ENCODE measurements around the gene SDHB. TPM values are rescaled to one million over a fixed set of nuclear protein-coding genes. Genes with fewer than 3 reads are reported as not detected.
"Not testable (repeated sequence)": the region's sequence is repeated elsewhere in the genome, so short reads cannot be mapped to it uniquely, and the experiment has no call there.

The SDHB gene
- total RNA-seq, 2 donors from 2014 or later, result 93.0 to 113 TPM

DNA sequence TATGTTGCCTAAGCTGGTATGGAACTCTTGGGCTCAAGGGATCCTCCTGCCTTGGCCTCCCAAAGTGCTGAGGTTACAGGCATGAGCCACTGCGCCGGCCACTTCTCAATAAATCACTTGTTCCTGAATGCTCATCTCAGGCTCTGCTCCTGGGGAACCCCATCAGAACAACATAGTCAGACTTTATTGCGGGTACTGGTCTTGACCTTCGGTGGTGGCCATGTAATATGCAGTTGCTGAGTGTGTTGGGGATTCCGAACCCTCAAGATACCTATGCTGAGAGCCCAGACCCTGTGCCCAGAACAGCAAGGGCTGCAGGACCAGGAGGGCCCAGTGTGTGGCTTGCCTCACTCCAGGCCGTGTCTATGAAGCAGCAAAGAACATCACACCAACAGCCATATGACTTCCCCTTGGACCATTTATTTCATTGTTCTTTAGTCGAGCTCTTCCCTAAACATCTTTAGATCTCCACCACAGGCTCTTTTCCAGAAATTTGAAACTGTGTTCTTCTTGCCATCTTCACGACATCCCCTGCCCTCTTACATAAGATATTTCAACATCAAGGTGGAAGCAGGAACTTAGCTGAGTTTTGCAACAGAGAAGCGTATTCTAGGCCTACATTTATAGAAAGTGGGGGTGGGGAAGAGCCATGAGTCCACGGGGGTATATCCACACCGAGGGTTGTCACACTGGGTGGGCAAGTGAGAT lies 12.7 kb upstream of the SDHB start:
- WGBS, result 76% methylated on average over 11 of the region's 11 CpGs
- Histone ChIP-seq H3K4me3 (no peak overlapping the region), H3K9me3 (no peaks in the 10 kb centered on the region), H3K36me3 (no peaks in the 10 kb centered on the region), H3K4me1 (replicated peaks) (no peaks in the 10 kb centered on the region), H3K27ac (no peak overlapping the region), H3K27me3 (replicated peaks; ENCODE audit: insufficient read depth) (no peaks in the 10 kb centered on the region)
- intact Hi-C loops (cut with DNase I), result no loop called here
- no peak for DNase-seq (ENCODE audit: low spot score)
- no peak for TF ChIP-seq POLR2AphosphoS5 (IDR thresholded peaks at IDR 0.05)
- no peak for TF ChIP-seq CTCF (IDR thresholded peaks at IDR 0.05)
- no peak for TF ChIP-seq POLR2A (IDR thresholded peaks at IDR 0.05)

DNA sequence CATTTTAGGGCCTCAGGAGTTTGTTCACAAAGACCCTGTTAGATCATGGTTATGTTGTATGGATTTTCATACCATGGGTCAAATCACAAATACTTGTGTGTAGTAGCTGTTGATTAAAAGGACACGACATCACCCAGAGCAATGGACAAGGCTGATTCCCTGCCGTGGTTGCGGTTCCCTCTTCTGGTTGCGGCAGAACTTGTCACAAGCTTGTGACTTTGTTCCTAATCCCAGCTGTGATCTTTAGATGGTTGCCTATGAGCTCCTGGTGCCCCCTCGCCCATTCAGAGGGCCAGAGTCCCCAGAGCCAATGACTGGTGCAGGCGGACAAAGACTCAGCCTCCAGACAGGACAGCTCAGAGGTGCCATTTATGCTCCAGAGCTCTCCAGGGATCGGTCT lies 11.8 kb upstream of the SDHB start:
- Histone ChIP-seq H3K27me3 (replicated peaks; ENCODE audit: insufficient read depth) (no peaks in the 10 kb centered on the region), H3K4me1 (replicated peaks) (no peaks in the 10 kb centered on the region), H3K4me3 (no peak overlapping the region), H3K27ac (no peak overlapping the region), H3K9me3 (no peaks in the 10 kb centered on the region), H3K36me3 (no peaks in the 10 kb centered on the region)
- 83% methylated on average over 7 of the region's 7 CpGs for WGBS
- intact Hi-C loops (cut with DNase I), result no loop called here
- TF ChIP-seq CTCF (IDR thresholded peaks at IDR 0.05) (no peak), POLR2AphosphoS5 (IDR thresholded peaks at IDR 0.05) (no peak), POLR2A (IDR thresholded peaks at IDR 0.05) (no peak)
- DNase-seq (ENCODE audit: low spot score), result no peak

GRCh38 chr1:17062751-17063150 lies 8.9 kb upstream of the SDHB start:
- intact Hi-C loops (cut with DNase I); DNase-seq (ENCODE audit: low spot score): not testable (repeated sequence)
- 90% methylated on average over 7 of the region's 7 CpGs for WGBS

GRCh38 chr1:17061892-17062291 lies 8.1 kb upstream of the SDHB start:
- intact Hi-C loops (cut with DNase I), result no loop called here
- TF ChIP-seq POLR2A (IDR thresholded peaks at IDR 0.05), result no peak
- no peaks in the 10 kb centered on the region for H3K9me3 ChIP-seq
- no peaks in the 10 kb centered on the region for H3K4me1 ChIP-seq (replicated peaks)
- no peaks in the 10 kb centered on the region for H3K36me3 ChIP-seq
- no peak for DNase-seq (ENCODE audit: low spot score)
- H3K4me3 ChIP-seq, result no peak overlapping the region
- no peaks in the 10 kb centered on the region for H3K27me3 ChIP-seq (replicated peaks; ENCODE audit: insufficient read depth)
- H3K27ac ChIP-seq, result no peak overlapping the region
- WGBS, result 84% methylated on average over 2 of the region's 2 CpGs

More at GRCh38 chr1:17062751-17063150, 8.9 kb upstream of the SDHB start:
- not testable (repeated sequence) for H3K27me3 ChIP-seq (replicated peaks; ENCODE audit: insufficient read depth); H3K27ac ChIP-seq; H3K4me1 ChIP-seq (replicated peaks); H3K36me3 ChIP-seq; H3K4me3 ChIP-seq; H3K9me3 ChIP-seq

GRCh38 chr1:17061486-17061885 lies 7.7 kb upstream of the SDHB start:
- no peaks in the 10 kb centered on the region for H3K4me1 ChIP-seq (replicated peaks)
- 89% methylated on average over 3 of the region's 3 CpGs for WGBS
- intact Hi-C loops (cut with DNase I), result no loop called here

GRCh38 chr1:17060306-17060749 lies 6.5 kb upstream of the SDHB start:
- DNase-seq (ENCODE audit: low spot score), result no peak
- Histone ChIP-seq H3K36me3 (no peaks in the 10 kb centered on the region), H3K4me3 (no peak overlapping the region), H3K27me3 (replicated peaks; ENCODE audit: insufficient read depth) (no peaks in the 10 kb centered on the region), H3K9me3 (no peaks in the 10 kb centered on the region), H3K27ac (no peak overlapping the region), H3K4me1 (replicated peaks) (no peaks in the 10 kb centered on the region)
- intact Hi-C loops (cut with DNase I), result no loop called here
- no peak for TF ChIP-seq CTCF (IDR thresholded peaks at IDR 0.05)
- no peak for TF ChIP-seq POLR2AphosphoS5 (IDR thresholded peaks at IDR 0.05)
- no peak for TF ChIP-seq POLR2A (IDR thresholded peaks at IDR 0.05)
- WGBS, result 56% methylated on average over 11 of the region's 11 CpGs

More at GRCh38 chr1:17061486-17061885, 7.7 kb upstream of the SDHB start:
- no peak for DNase-seq (ENCODE audit: low spot score)
- Histone ChIP-seq H3K27ac (no peak overlapping the region), H3K27me3 (replicated peaks; ENCODE audit: insufficient read depth) (no peaks in the 10 kb centered on the region), H3K9me3 (no peaks in the 10 kb centered on the region), H3K36me3 (no peaks in the 10 kb centered on the region), H3K4me3 (no peak overlapping the region)
- no peak for TF ChIP-seq POLR2A (IDR thresholded peaks at IDR 0.05)

Data from prostate gland (tissue), 2 donors.